Activated CD8-positive, alpha-beta T cell treated with anti-CD3 and anti-CD28 coated beads for 36 hours (primary cell): Measurements from ENCODE around the gene CNN2. TPM values are rescaled to one million over a fixed set of nuclear protein-coding genes. Genes with fewer than 3 reads are reported as not detected.

ENCODE experiments used
- ATAC-seq: fragments of 200-7000 bp; cut with Tn5 transposase; one replicate; pipeline ENCODE4 v1.10.0; 2021; ENCODE audit warnings: mild to moderate bottlenecking, moderate library complexity
- CTCF ChIA-PET: fragments of 350-600 bp; sonication (Branson Sonifier 250); formaldehyde crosslinking; loops from one replicate; lab custom pipeline; 2021; ENCODE audit warnings: antibody characterized with exemption; lab: Charles Lee
- POLR2A ChIA-PET: fragments of 350-600 bp; sonication (Branson Sonifier 250); formaldehyde crosslinking; loops from one replicate; lab custom pipeline; 2021; ENCODE audit warnings: antibody characterized with exemption; lab: Charles Lee
- DNase-seq: peaks from one replicate; pipeline ENCODE4 v3.0.0-alpha.2; 2020
- H3K27ac Mint-ChIP-seq: one replicate; pipeline ENCODE4 v1.8.0; 2021; ENCODE audit warnings: mild to moderate bottlenecking, mixed read lengths
- H3K27me3 Mint-ChIP-seq: one replicate; pipeline ENCODE4 v1.8.0; 2021; ENCODE audit warnings: mixed read lengths
- H3K36me3 Mint-ChIP-seq: one replicate; pipeline ENCODE4 v1.8.0; 2021; ENCODE audit warnings: low read depth, mixed read lengths
- H3K4me1 Mint-ChIP-seq: one replicate; pipeline ENCODE4 v1.8.0; 2021; ENCODE audit warnings: low read depth, mixed read lengths
- H3K4me3 Mint-ChIP-seq: one replicate; pipeline ENCODE4 v1.8.0; 2021; ENCODE audit warnings: mild to moderate bottlenecking, moderate library complexity, mixed read lengths
- H3K9me3 Mint-ChIP-seq: one replicate; pipeline ENCODE4 v1.8.0; 2021; ENCODE audit warnings: mixed read lengths
- CTCF ChIP-seq: fragments of 200-600 bp; IDR thresholded peaks from one replicate; pipeline ENCODE4 v1.8.0; 2022; ENCODE audit warnings: antibody characterized with exemption, mild to moderate bottlenecking
- intact Hi-C: fragments of 100-400 bp; cut with micrococcal nuclease; formaldehyde crosslinking; loops from one replicate; pipeline ENCODE4 v1.10.0; 2022
- total RNA-seq, 2 experiments: library from RNA; stranded (reverse); gene quantifications; one replicate each; pipeline ENCODE4 v1.2.3, GENCODE V29; 2021

The CNN2 gene
- total RNA-seq, 2 experiments from 2014 or later, result 97.4 to 98.3 TPM

GRCh38 chr19:1017115-1017905, 9.1 kb upstream of the CNN2 start:
- CTCF ChIA-PET, result interaction anchor here (0.9 kb wide), 1 partner anchor 15 kb away, joined by 3 read pairs; no protein-coding TSS in a partner anchor

GRCh38 chr19:1017906-1018305, 8.5 kb upstream of the CNN2 start:
- peaks cover 36% of the 10 kb centered on the region for H3K4me1 Mint-ChIP-seq
- intact Hi-C loops, result no loop called here
- no peak for TF ChIP-seq CTCF
- H3K27ac Mint-ChIP-seq, result peak overlapping the region; percentile 62
- H3K4me3 Mint-ChIP-seq, result peak overlapping the region; percentile 24
- ChIA-PET POLR2A (interaction anchor here (2.7 kb wide), 1 partner anchor 34 kb away, joined by 10 read pairs; the partner anchor contains the start of gene WDR18), CTCF (no interaction called here)
- DNase-seq, result no peak
- no peaks in the 10 kb centered on the region for H3K9me3 Mint-ChIP-seq
- H3K36me3 Mint-ChIP-seq, result peaks cover 16% of the 10 kb centered on the region
- ATAC-seq, result no peak
- H3K27me3 Mint-ChIP-seq, result no peaks in the 10 kb centered on the region

More at GRCh38 chr19:1017115-1017905, 9.1 kb upstream of the CNN2 start:
- peak overlapping the region; percentile 24 for H3K4me3 Mint-ChIP-seq
- H3K27me3 Mint-ChIP-seq, result no peaks in the 10 kb centered on the region
- H3K4me1 Mint-ChIP-seq, result peaks cover 36% of the 10 kb centered on the region
- DNase-seq (no peak), ATAC-seq (no peak)
- no peaks in the 10 kb centered on the region for H3K9me3 Mint-ChIP-seq
- H3K27ac Mint-ChIP-seq, result peak overlapping the region; percentile 62
- no peak for TF ChIP-seq CTCF
- intact Hi-C loops, result no loop called here
- POLR2A ChIA-PET, result interaction anchor here (0.7 to 3.0 kb wide), 6 partner anchors 10 to 233 kb away, joined by 3 to 13 read pairs (median 4); no protein-coding TSS in a partner anchor
- peaks cover 16% of the 10 kb centered on the region for H3K36me3 Mint-ChIP-seq

- no peak for DNase-seq
- no peak overlapping the region for H3K27ac Mint-ChIP-seq
- no peaks in the 10 kb centered on the region for H3K9me3 Mint-ChIP-seq
- intact Hi-C loops, result no loop called here
- peaks cover 16% of the 10 kb centered on the region for H3K36me3 Mint-ChIP-seq
- ChIA-PET CTCF (interaction anchor here (1.4 kb wide), 1 partner anchor 34 kb away, joined by 4 read pairs; the partner anchor contains the start of gene WDR18), POLR2A (interaction anchor here (1.0 to 2.7 kb wide), 4 partner anchors 14 to 69 kb away, joined by 3 to 10 read pairs (median 4); partner anchors contain the start of gene WDR18)
- H3K4me3 Mint-ChIP-seq, result peak overlapping the region; percentile 96
- no peak for TF ChIP-seq CTCF
- H3K27me3 Mint-ChIP-seq, result no peaks in the 10 kb centered on the region
- peaks cover 36% of the 10 kb centered on the region for H3K4me1 Mint-ChIP-seq
- no peak for ATAC-seq
These were observed 8.0 kb upstream of the CNN2 start for GRCh38 chr19:1018393-1018792.

GRCh38 chr19:1018932-1019615, 7.3 kb upstream of the CNN2 start:
- DNase-seq (no peak), ATAC-seq (no peak)
- peak overlapping the region; percentile 55 for H3K27ac Mint-ChIP-seq
- intact Hi-C loops, result no loop called here
- H3K27me3 Mint-ChIP-seq, result no peaks in the 10 kb centered on the region
- H3K4me1 Mint-ChIP-seq, result peaks cover 36% of the 10 kb centered on the region
- H3K9me3 Mint-ChIP-seq, result no peaks in the 10 kb centered on the region
- POLR2A ChIA-PET, result interaction anchor here (0.7 to 3.1 kb wide), 8 partner anchors 10 to 220 kb away, joined by 3 to 17 read pairs (median 3); partner anchors contain the start of gene WDR18
- CTCF ChIA-PET, result interaction anchor here (0.6 to 1.4 kb wide), 3 partner anchors 9 to 225 kb away, joined by 3 to 4 read pairs (median 4); partner anchors contain the start of gene WDR18
- peak overlapping the region; percentile 96 for H3K4me3 Mint-ChIP-seq
- TF ChIP-seq CTCF, result no peak
- peaks cover 16% of the 10 kb centered on the region for H3K36me3 Mint-ChIP-seq
